SH-SY5Y (cell line): Measurements from ENCODE around the gene ZNF775.

Experiments used
- GATA2 ChIP-seq: IDR thresholded peaks from 2 replicates; pipeline ENCODE4 v1.6.1; 2011; ENCODE audit warnings: mild to moderate bottlenecking, low read depth, low read length
- GATA3 ChIP-seq: IDR thresholded peaks from 2 replicates; pipeline ENCODE4 v1.6.1; 2011; ENCODE audit warnings: low read depth, mild to moderate bottlenecking, low read length, moderate library complexity

Gene ZNF775

GRCh38 chr7:150429699-150430098, 50.6 kb downstream of the ZNF775 start:
- no peak for TF ChIP-seq GATA2

GRCh38 chr7:150430465-150431085, 51.4 kb downstream of the ZNF775 start:
- no peak for TF ChIP-seq GATA2
- no peak for TF ChIP-seq GATA3

- TF ChIP-seq GATA2 (no peak), GATA3 (no peak)
Observed at GRCh38 chr7:150431839-150432658, 52.9 kb downstream of the ZNF775 start.

GRCh38 chr7:150432915-150433892, 54.1 kb downstream of the ZNF775 start:
- TF ChIP-seq GATA3 = no peak
- TF ChIP-seq GATA2 = no peak

GRCh38 chr7:150434240-150434639, 55.1 kb downstream of the ZNF775 start:
- TF ChIP-seq GATA3 (no peak), GATA2 (no peak)

- no peak for TF ChIP-seq GATA2
- no peak for TF ChIP-seq GATA3
Observed at GRCh38 chr7:150435047-150435389, 55.9 kb downstream of the ZNF775 start.

GRCh38 chr7:150435390-150436073, 56.4 kb downstream of the ZNF775 start:
- TF ChIP-seq GATA2 (no peak), GATA3 (no peak)

- TF ChIP-seq GATA3 (no peak), GATA2 (no peak)
Observed at GRCh38 chr7:150439967-150440366, 60.8 kb downstream of the ZNF775 start.

GRCh38 chr7:150441524-150441923, 62.4 kb downstream of the ZNF775 start:
- TF ChIP-seq GATA3 (no peak), GATA2 (no peak)

GRCh38 chr7:150442811-150443210, 63.7 kb downstream of the ZNF775 start:
- TF ChIP-seq GATA3 (no peak), GATA2 (no peak)

GRCh38 chr7:150443793-150444540, 64.8 kb downstream of the ZNF775 start:
- TF ChIP-seq GATA2 = no peak
- TF ChIP-seq GATA3 = no peak

- TF ChIP-seq GATA2 (no peak), GATA3 (no peak)
Observed at GRCh38 chr7:150444674-150445365, 65.7 kb downstream of the ZNF775 start.
